Spinal cord (tissue), 10 donors: ENCODE measurements around the gene LGMN. TPM values are rescaled to one million over a fixed set of nuclear protein-coding genes. Genes with fewer than 3 reads are reported as not detected.
A peak's percentile ranks its signal among the peaks of the same experiment; 100 is the strongest.

ENCODE experiments used
- DNase-seq, 6 donors: peaks; one replicate each; pipeline versions ENCODE4 v3.0.0 to v3.0.0-alpha.2; 2013 to 2015; ENCODE audit warnings: low spot score in 6 of 6, low read depth in 4 of 6
- H3K27ac ChIP-seq: one replicate; pipeline ENCODE4 v1.5.1; 2013; ENCODE audit warnings: low read depth, low read length, control low read depth
- H3K27me3 ChIP-seq: one replicate; pipeline ENCODE4 v1.6.1; 2013; ENCODE audit warnings: low read length; ENCODE audit not compliant: control insufficient read depth, insufficient read depth
- H3K36me3 ChIP-seq: one replicate; pipeline ENCODE4 v1.6.1; 2013; ENCODE audit warnings: low read length; ENCODE audit not compliant: control insufficient read depth, insufficient read depth
- H3K4me1 ChIP-seq: one replicate; pipeline ENCODE4 v1.6.1; 2013; ENCODE audit warnings: low read length; ENCODE audit not compliant: control insufficient read depth, insufficient read depth
- H3K4me3 ChIP-seq: one replicate; pipeline ENCODE4 v1.5.1; 2013; ENCODE audit warnings: low read depth, low read length, control low read depth
- H3K9me3 ChIP-seq: one replicate; pipeline ENCODE4 v1.6.1; 2013; ENCODE audit warnings: low read length; ENCODE audit not compliant: control insufficient read depth, insufficient read depth
- WGBS: methylation state at CpG from one replicate; pipeline ENCODE4 v1.1.5; 2013; ENCODE audit warnings: missing lambda C conversion rate; ENCODE audit not compliant: insufficient coverage; 5-methylcytosine and 5-hydroxymethylcytosine counted together
- polyA plus RNA-seq, 2 donors: library from polyadenylated mRNA; unstranded; fragments of 120-200 nt; gene quantifications; one replicate each; pipeline ENCODE4 v1.2.1, GENCODE V29; 2013; ENCODE audit not compliant: insufficient read length in 2 of 2
- total RNA-seq, 2 donors: library from RNA; depleted of rRNA in 1 of 2; stranded (reverse); fragments of 120-200 nt in 1 of 2; fragments of >200 nt in 1 of 2; gene quantifications; one replicate each; pipeline versions ENCODE4 v1.2.3 to v1.2.4, GENCODE V29; 2013 to 2014
- donor health status: healthy.

LGMN gene
- total and polyA plus RNA-seq, 4 donors, result 67.4 to 118 (median 88.2) TPM

GRCh38 chr14:92692822-92693226 is 55.6 kb downstream of the LGMN start:
- H3K27ac ChIP-seq, result no peak overlapping the region
- peaks cover 5% of the 10 kb centered on the region for H3K27me3 ChIP-seq
- no peak overlapping the region for H3K4me3 ChIP-seq
- peaks cover 14% of the 10 kb centered on the region for H3K4me1 ChIP-seq
- WGBS, result no CpG with 5 or more reads among the region's 2 CpGs
- DNase-seq, result peak in 4 of 6 donors; percentile 36 to 86 (median 58)
- H3K36me3 ChIP-seq, result no peaks in the 10 kb centered on the region
- H3K9me3 ChIP-seq, result no peaks in the 10 kb centered on the region

DNA sequence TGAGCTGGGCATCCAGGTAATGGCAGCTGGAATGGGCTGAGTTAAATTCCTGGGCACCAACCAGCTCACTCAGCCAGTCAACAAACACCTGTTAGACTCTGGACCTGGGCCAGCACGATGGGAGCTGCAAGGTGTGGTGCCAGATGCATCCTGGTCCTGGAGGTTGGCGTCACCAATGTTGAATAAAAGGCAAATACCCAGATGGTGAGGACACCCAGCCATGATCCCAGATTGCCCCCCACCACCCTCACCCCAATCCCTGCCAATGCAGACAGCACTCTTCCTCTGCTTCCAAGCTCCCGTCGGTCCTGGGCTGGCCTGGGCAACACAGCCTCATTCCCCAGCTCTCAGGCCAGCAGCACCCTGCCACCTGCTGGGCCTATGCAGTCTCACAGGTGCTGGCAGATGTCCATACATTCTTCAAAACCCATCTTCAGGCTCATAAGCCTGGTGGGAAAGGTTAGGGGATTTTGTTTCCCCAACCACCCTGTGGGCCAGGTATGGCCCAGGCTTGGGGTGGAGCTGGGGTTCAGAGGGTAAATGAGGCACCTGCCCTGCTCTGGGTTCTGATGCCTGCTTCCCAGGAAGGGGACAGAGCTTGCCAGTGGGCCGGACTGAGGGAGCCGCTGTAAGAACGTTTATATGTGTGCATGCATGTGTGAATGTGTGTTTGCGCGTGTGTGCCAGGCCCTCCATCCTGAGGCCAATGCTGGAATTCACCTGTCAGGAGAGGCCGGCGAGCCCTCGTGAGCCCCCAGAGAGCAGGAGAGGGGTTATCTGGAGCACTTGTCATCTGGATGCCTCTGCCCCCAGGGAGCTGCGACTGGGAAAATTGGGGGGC is 58.0 kb downstream of the LGMN start:
- DNase-seq, result peak in 2 of 6 donors; percentile 50 to 75
- Histone ChIP-seq H3K36me3 (no peaks in the 10 kb centered on the region), H3K27me3 (peaks cover 11% of the 10 kb centered on the region), H3K4me1 (peaks cover 28% of the 10 kb centered on the region), H3K9me3 (no peaks in the 10 kb centered on the region), H3K27ac (no peak overlapping the region), H3K4me3 (no peak overlapping the region)
- 63% methylated on average over 10 of the region's 13 CpGs for WGBS

GRCh38 chr14:92688434-92689375 is 59.7 kb downstream of the LGMN start:
- peaks cover 6% of the 10 kb centered on the region for H3K36me3 ChIP-seq
- 81% methylated on average over 24 of the region's 30 CpGs for WGBS
- no peak overlapping the region for H3K27ac ChIP-seq
- H3K9me3 ChIP-seq, result no peaks in the 10 kb centered on the region
- H3K27me3 ChIP-seq, result peaks cover 11% of the 10 kb centered on the region
- H3K4me1 ChIP-seq, result peaks cover 28% of the 10 kb centered on the region
- no peak overlapping the region for H3K4me3 ChIP-seq
- no peak for DNase-seq

GRCh38 chr14:92687681-92688433 is 60.6 kb downstream of the LGMN start:
- Histone ChIP-seq H3K36me3 (peaks cover 6% of the 10 kb centered on the region), H3K4me1 (peaks cover 24% of the 10 kb centered on the region), H3K27ac (no peak overlapping the region), H3K4me3 (no peak overlapping the region), H3K9me3 (no peaks in the 10 kb centered on the region), H3K27me3 (peaks cover 11% of the 10 kb centered on the region)
- DNase-seq, result peak in 2 of 6 donors; percentile 46 to 50
- 4% methylated on average over 80 of the region's 80 CpGs for WGBS

DNA sequence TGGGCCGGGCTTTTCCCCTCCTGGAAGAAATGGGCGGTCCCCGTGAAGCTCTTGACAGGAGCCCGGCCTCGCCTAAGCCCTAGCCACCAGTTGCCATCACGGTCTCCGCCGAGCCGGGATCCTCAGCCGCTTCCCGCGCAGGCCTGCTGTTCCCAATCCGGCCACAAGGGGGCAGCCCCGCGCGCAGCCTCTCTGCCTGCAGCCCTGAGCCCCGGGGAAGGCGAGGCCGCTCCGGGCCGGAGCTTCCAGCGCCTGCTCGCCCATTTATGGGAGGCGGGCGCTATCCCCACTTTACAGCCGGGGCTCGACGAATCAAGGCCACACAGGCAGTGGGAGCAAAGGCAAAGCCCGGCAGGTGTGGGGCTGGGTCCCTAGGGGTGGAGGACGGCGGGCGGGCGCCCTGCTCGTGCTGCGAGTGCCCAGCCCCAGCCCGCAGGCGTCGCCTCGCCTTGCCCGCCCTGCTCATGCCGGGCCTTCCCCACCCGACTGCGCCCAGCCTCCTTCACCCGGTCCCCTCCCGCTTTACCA is 61.5 kb downstream of the LGMN start:
- Histone ChIP-seq H3K27me3 (peaks cover 11% of the 10 kb centered on the region), H3K9me3 (no peaks in the 10 kb centered on the region), H3K36me3 (peaks cover 6% of the 10 kb centered on the region), H3K4me1 (peaks cover 15% of the 10 kb centered on the region), H3K27ac (no peak overlapping the region), H3K4me3 (peak overlapping the region; percentile 37)
- WGBS, result under 1% methylated on average over 45 of the region's 45 CpGs
- peak in 5 of 6 donors; percentile 40 to 87 (median 58) for DNase-seq

- no peak overlapping the region for H3K4me3 ChIP-seq
- WGBS, result 65% methylated on average over 4 of the region's 9 CpGs
- peaks cover 6% of the 10 kb centered on the region for H3K36me3 ChIP-seq
- peaks cover 11% of the 10 kb centered on the region for H3K27me3 ChIP-seq
- no peak overlapping the region for H3K27ac ChIP-seq
- DNase-seq, result no peak
- peaks cover 14% of the 10 kb centered on the region for H3K4me1 ChIP-seq
- H3K9me3 ChIP-seq, result no peaks in the 10 kb centered on the region
Measured at GRCh38 chr14:92686411-92686899, 62.0 kb downstream of the LGMN start.

DNA sequence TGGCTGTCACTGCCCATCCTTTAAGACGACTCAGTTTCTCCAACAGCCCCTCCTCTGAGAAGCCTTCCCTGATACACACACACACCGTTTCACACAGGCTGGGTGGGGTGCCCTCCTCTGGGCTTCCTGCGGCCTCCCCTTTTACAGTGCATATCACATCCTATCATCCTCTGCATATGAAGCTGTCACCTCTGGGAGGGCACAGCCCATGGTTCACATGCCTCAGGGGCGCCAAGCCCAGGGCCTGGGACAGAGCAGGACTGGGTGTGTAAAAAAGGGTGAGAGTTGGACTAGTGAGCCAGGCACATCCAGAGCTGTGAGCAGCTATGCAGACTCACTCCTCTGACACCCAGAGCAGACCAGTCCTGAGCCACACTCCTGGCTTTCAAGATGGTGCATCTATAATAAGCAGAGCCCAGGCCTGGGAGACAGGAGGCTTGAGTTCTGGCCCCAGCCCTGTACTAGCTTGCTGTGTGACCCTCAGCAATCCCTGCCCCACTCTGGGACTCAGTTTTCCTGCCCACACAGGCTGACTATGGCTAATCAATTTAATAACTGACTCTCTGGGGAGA is 62.6 kb downstream of the LGMN start:
- Histone ChIP-seq H3K27me3 (peaks cover 11% of the 10 kb centered on the region), H3K4me1 (peaks cover 20% of the 10 kb centered on the region), H3K4me3 (no peak overlapping the region), H3K27ac (no peak overlapping the region), H3K36me3 (peaks cover 6% of the 10 kb centered on the region), H3K9me3 (no peaks in the 10 kb centered on the region)
- 83% methylated on average over 3 of the region's 4 CpGs for WGBS
- no peak for DNase-seq

DNA sequence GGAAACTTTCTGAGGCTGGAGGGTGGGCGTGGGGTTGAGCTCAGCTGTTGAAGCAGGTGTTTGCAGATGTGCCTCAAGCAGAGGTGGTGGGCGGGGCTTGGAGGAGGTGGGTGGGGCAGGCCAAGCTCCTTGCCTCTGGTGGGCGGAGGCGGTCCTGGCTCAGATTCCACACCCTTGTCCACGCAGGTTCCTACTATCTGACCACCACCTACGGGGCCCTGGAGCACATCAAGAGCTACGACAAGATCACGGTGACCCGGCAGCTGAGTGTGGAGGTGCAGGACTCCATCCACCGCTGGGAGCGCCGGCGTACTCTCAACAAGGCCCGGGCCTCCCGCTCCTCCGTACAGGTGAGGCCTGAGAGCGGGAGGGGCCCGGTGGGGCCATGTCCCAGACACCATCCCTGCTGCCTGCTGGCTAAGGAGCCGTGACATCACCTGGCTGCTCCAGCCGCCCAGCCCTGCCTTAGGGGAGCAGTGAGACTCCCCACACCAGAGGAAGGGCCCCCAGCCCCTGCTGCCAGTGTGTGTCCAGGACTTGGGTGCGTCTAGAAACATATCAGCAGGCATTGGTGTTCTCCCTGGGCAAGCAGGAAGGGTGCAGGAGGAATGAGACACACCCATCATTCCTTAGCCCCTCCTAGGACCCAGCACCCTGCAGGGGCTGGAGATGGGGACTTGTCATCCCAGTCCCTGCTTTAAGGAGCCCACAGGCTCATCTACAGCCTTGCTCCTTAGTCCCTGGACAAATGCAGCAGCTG is 63.4 kb downstream of the LGMN start:
- H3K9me3 ChIP-seq, result no peaks in the 10 kb centered on the region
- H3K27ac ChIP-seq, result no peak overlapping the region
- 78% methylated on average over 18 of the region's 21 CpGs for WGBS
- H3K36me3 ChIP-seq, result peaks cover 6% of the 10 kb centered on the region
- peaks cover 11% of the 10 kb centered on the region for H3K27me3 ChIP-seq
- H3K4me3 ChIP-seq, result no peak overlapping the region
- H3K4me1 ChIP-seq, result peaks cover 21% of the 10 kb centered on the region
- no peak for DNase-seq
